Gastrocnemius medialis (tissue), 4 donors: Measurements from ENCODE around the gene ARHGEF17.

ENCODE experiments used
- POLR2A ChIP-seq, 2 donors: fragments of 450-650 bp; IDR thresholded peaks; one replicate each; pipeline ENCODE4 v1.6.1; 2017; ENCODE audit warnings: antibody characterized with exemption in 2 of 2, mild to moderate bottlenecking in 2 of 2, moderate library complexity in 2 of 2
- TF ChIP-seq, protein P1 (sequence below), 5 experiments: fragments of 450-650 bp in 3 of 5; fragments of 200-600 bp in 2 of 5; sonication (generic) in 2 of 5; IDR thresholded peaks in 4 of 5; conservative IDR thresholded peaks in 1 of 5; 1 replicate in 4 of 5; 2 replicates in 1 of 5; pipeline ENCODE4 v1.5.1; 2016 to 2019; ENCODE audit warnings: antibody characterized with exemption in 5 of 5, mild to moderate bottlenecking in 3 of 5, moderate library complexity in 3 of 5

DNA sequence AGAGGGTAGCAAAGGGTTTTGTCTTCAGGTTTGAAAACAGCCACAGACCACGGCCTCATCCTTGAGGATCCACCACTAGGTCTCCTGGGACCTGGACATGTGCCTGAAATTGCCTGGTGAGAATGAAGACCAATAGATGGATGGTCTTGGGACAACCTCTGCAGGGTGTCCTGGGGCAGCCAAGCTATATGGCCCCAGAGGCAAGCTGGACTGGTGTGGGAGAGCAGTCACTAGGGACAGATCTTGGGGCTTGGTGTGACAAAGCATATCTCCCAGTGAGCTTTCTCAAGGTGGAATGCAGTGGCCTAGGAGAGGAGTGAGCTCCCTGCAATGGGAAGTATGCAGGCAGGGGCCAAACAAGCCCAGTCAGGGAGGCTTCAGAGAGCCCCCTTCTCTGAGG lies 22.4 kb upstream of the ARHGEF17 start:
- TF ChIP-seq, protein P1, sequence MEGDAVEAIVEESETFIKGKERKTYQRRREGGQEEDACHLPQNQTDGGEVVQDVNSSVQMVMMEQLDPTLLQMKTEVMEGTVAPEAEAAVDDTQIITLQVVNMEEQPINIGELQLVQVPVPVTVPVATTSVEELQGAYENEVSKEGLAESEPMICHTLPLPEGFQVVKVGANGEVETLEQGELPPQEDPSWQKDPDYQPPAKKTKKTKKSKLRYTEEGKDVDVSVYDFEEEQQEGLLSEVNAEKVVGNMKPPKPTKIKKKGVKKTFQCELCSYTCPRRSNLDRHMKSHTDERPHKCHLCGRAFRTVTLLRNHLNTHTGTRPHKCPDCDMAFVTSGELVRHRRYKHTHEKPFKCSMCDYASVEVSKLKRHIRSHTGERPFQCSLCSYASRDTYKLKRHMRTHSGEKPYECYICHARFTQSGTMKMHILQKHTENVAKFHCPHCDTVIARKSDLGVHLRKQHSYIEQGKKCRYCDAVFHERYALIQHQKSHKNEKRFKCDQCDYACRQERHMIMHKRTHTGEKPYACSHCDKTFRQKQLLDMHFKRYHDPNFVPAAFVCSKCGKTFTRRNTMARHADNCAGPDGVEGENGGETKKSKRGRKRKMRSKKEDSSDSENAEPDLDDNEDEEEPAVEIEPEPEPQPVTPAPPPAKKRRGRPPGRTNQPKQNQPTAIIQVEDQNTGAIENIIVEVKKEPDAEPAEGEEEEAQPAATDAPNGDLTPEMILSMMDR (IDR thresholded peaks at IDR 0.05 in 4 of 5, conservative IDR thresholded peaks at IDR 0.05 in 1 of 5) = no peak
- no peak for TF ChIP-seq POLR2A (IDR thresholded peaks at IDR 0.05)
